ENCODE data around the gene BUD31.

BUD31 gene

GRCh38 chr7:99371376-99371920 lies 37.3 kb upstream of the BUD31 start:
- no peak overlapping the region for H3K4me2 ChIP-seq
- H3K27me3 ChIP-seq (ENCODE audit: insufficient read depth, low read depth): no peaks in the 10 kb centered on the region
- H3K27ac ChIP-seq: no peak overlapping the region
- H3K36me3 ChIP-seq (ENCODE audit: insufficient read depth): no peaks in the 10 kb centered on the region
- H3K9ac ChIP-seq: no peak overlapping the region
- no peaks in the 10 kb centered on the region for H4K20me1 ChIP-seq (ENCODE audit: insufficient read depth)
- H3K4me3 ChIP-seq (IDR thresholded peaks at IDR 0.05; ENCODE audit: insufficient read depth, low read depth, low read length): no peak overlapping the region
- TF ChIP-seq, protein P1, sequence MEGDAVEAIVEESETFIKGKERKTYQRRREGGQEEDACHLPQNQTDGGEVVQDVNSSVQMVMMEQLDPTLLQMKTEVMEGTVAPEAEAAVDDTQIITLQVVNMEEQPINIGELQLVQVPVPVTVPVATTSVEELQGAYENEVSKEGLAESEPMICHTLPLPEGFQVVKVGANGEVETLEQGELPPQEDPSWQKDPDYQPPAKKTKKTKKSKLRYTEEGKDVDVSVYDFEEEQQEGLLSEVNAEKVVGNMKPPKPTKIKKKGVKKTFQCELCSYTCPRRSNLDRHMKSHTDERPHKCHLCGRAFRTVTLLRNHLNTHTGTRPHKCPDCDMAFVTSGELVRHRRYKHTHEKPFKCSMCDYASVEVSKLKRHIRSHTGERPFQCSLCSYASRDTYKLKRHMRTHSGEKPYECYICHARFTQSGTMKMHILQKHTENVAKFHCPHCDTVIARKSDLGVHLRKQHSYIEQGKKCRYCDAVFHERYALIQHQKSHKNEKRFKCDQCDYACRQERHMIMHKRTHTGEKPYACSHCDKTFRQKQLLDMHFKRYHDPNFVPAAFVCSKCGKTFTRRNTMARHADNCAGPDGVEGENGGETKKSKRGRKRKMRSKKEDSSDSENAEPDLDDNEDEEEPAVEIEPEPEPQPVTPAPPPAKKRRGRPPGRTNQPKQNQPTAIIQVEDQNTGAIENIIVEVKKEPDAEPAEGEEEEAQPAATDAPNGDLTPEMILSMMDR (conservative IDR thresholded peaks at IDR 0.05; ENCODE audit: low read depth, low read length): no peak
- no peak overlapping the region for H2AFZ ChIP-seq (ENCODE audit: low read depth)
- peaks cover 17% of the 10 kb centered on the region for H3K79me2 ChIP-seq (ENCODE audit: insufficient read depth, low read depth)
- peaks cover 15% of the 10 kb centered on the region for H3K4me1 ChIP-seq (ENCODE audit: low read depth, poor library complexity, severe bottlenecking)

- Histone ChIP-seq H3K27ac (no peak overlapping the region), H3K4me2 (no peak overlapping the region), H3K79me2 (ENCODE audit: insufficient read depth, low read depth) (peaks cover 27% of the 10 kb centered on the region), H3K9ac (no peak overlapping the region), H3K4me1 (ENCODE audit: low read depth, poor library complexity, severe bottlenecking) (peaks cover 23% of the 10 kb centered on the region), H3K27me3 (ENCODE audit: insufficient read depth, low read depth) (no peaks in the 10 kb centered on the region), H3K36me3 (ENCODE audit: insufficient read depth) (no peaks in the 10 kb centered on the region), H2AFZ (ENCODE audit: low read depth) (no peak overlapping the region), H4K20me1 (ENCODE audit: insufficient read depth) (no peaks in the 10 kb centered on the region), H3K4me3 (IDR thresholded peaks at IDR 0.05; ENCODE audit: insufficient read depth, low read depth, low read length) (no peak overlapping the region)
- TF ChIP-seq, protein P1 (conservative IDR thresholded peaks at IDR 0.05; ENCODE audit: low read depth, low read length): no peak
These were observed 36.3 kb upstream of the BUD31 start for GRCh38 chr7:99372275-99373090.

GRCh38 chr7:99373091-99374066 lies 35.4 kb upstream of the BUD31 start:
- no peak overlapping the region for H3K4me3 ChIP-seq (IDR thresholded peaks at IDR 0.05; ENCODE audit: insufficient read depth, low read depth, low read length)
- H4K20me1 ChIP-seq (ENCODE audit: insufficient read depth): no peaks in the 10 kb centered on the region
- H3K27me3 ChIP-seq (ENCODE audit: insufficient read depth, low read depth): no peaks in the 10 kb centered on the region
- TF ChIP-seq, protein P1 (conservative IDR thresholded peaks at IDR 0.05; ENCODE audit: low read depth, low read length): no peak
- peaks cover 5% of the 10 kb centered on the region; the same call in 1 of the 2 replicates for H3K36me3 ChIP-seq (ENCODE audit: insufficient read depth)
- peak overlapping the region; percentile 76 for H3K4me2 ChIP-seq
- H3K4me1 ChIP-seq (ENCODE audit: low read depth, poor library complexity, severe bottlenecking): peaks cover 32% of the 10 kb centered on the region
- H2AFZ ChIP-seq (ENCODE audit: low read depth): peak overlapping the region; percentile 88
- H3K9ac ChIP-seq: no peak overlapping the region; the same call in 1 of the 2 replicates
- no peak overlapping the region for H3K27ac ChIP-seq
- peaks cover 36% of the 10 kb centered on the region for H3K79me2 ChIP-seq (ENCODE audit: insufficient read depth, low read depth)

Data from KMS-11 (cell line).